GM23338 (cell line): Measurements from ENCODE around the gene SCG2.

Experiments
- CREB1 ChIP-seq: fragments of 250-450 bp; sonication (Bioruptor Pico); IDR thresholded peaks from 2 replicates; pipeline ENCODE4 v1.5.0; 2020; ENCODE audit warnings: low read depth, mild to moderate bottlenecking, moderate library complexity
- CTCF ChIP-seq, 2 experiments: fragments of 200-600 bp in 1 of 2; sonication (generic) in 1 of 2; conservative IDR thresholded peaks; 2 replicates each; pipeline versions ENCODE4 v1.5.1 to v1.6.1; 2016 to 2017; ENCODE audit warnings: antibody characterized with exemption in 2 of 2, low read depth in 2 of 2, mild to moderate bottlenecking in 2 of 2, moderate library complexity in 1 of 2
- ETS1 ChIP-seq: IDR thresholded peaks from 2 replicates; pipeline ENCODE4 v1.6.1; 2016; ENCODE audit warnings: antibody characterized with exemption
- EZH2 ChIP-seq: fragments of 200-600 bp; sonication (generic); IDR thresholded peaks from one replicate; pipeline ENCODE4 v1.8.0; 2017; ENCODE audit warnings: antibody characterized with exemption, mild to moderate bottlenecking, low read depth; ENCODE audit not compliant: unreplicated experiment
- EZH2phosphoT487 ChIP-seq: fragments of 200-600 bp; sonication (generic); IDR thresholded peaks from one replicate; pipeline ENCODE4 v1.8.1; 2018; ENCODE audit warnings: antibody characterized with exemption; ENCODE audit not compliant: unreplicated experiment
- JUNB ChIP-seq: IDR thresholded peaks from one replicate; pipeline ENCODE4 v1.6.1; 2016; ENCODE audit warnings: antibody characterized with exemption; ENCODE audit not compliant: unreplicated experiment
- NANOG ChIP-seq: IDR thresholded peaks from 2 replicates; pipeline ENCODE4 v1.6.1; 2016; ENCODE audit warnings: antibody characterized with exemption, borderline replicate concordance
- POLR2AphosphoS5 ChIP-seq: IDR thresholded peaks from 2 replicates; pipeline ENCODE4 v1.6.1; 2016; ENCODE audit warnings: antibody characterized with exemption, low read depth
- REST ChIP-seq: IDR thresholded peaks from one replicate; pipeline ENCODE4 v1.6.1; 2018; ENCODE audit warnings: antibody characterized with exemption; ENCODE audit not compliant: unreplicated experiment
- STAT1 ChIP-seq: IDR thresholded peaks from one replicate; pipeline ENCODE4 v1.6.1; 2016; ENCODE audit warnings: antibody characterized with exemption; ENCODE audit not compliant: unreplicated experiment
- ZNF114 ChIP-seq: fragments of 250-450 bp; sonication (Bioruptor Pico); IDR thresholded peaks from 2 replicates; pipeline ENCODE4 v1.5.0; 2020; ENCODE audit warnings: mild to moderate bottlenecking, moderate library complexity
- ZNF331 ChIP-seq: fragments of 250-450 bp; sonication (Bioruptor Pico); IDR thresholded peaks from 2 replicates; pipeline ENCODE4 v1.5.0; 2020; ENCODE audit warnings: low read depth, mild to moderate bottlenecking, moderate library complexity

- TF ChIP-seq CTCF (conservative IDR thresholded peaks at IDR 0.05; ENCODE audit: low read depth in 2 of 2) (no peak), ZNF114 (no peak), CREB1 (no peak), POLR2AphosphoS5 (no peak), EZH2phosphoT487 (no peak), ZNF331 (CRISPR knock-in tag) (no peak), EZH2 (no peak), ETS1 (no peak), JUNB (no peak), NANOG (no peak), STAT1 (no peak), REST (no peak)
Measured at GRCh38 chr2:223576873-223577272, 25.3 kb downstream of the SCG2 start.
